ENCODE results near the gene ATF7. TPM values are rescaled to one million over a fixed set of nuclear protein-coding genes. Genes with fewer than 3 reads are reported as not detected.

The ATF7 gene
- total RNA-seq, 2 donors from 2014 or later = 22.1 to 24.7 TPM

DNA sequence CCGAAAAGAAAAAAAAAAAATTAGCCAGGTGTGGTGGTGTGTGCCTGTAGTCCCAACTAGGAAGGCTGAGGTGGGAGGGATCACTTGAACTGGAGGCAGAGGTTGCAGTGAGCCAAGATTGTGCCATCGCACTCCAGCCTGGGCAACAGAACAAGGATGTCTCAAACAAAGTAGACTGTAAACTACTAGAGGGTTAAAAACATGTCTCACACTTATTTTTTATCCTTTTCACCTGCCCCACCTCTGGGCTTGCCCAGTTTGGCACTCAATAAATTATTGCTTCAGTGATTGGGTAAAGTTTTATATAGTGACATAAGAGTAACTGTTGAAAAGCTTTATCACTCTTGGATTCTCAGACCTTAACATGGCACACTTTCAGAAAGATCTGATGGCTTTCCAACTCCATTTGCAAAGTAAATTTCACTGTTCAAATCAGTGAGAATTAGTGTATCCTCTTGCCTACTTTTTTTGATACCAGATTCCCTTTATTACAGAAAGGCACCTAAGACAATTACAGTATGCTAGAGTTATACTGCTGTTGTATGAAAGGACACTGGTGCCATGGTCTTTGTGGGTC lies 62.6 kb downstream of the ATF7 start:
- Histone ChIP-seq H3K4me3 (no peak overlapping the region), H3K27ac (no peak overlapping the region), H3K27me3 (no peaks in the 10 kb centered on the region), H3K4me1 (peaks cover 0 to 47% of the 10 kb centered on the region in 2 donors), H3K36me3 (peaks cover 5% of the 10 kb centered on the region), H3K9me3 (no peaks in the 10 kb centered on the region)
- no peak for DNase-seq (ENCODE audit: low spot score)
- TF ChIP-seq, protein P1, sequence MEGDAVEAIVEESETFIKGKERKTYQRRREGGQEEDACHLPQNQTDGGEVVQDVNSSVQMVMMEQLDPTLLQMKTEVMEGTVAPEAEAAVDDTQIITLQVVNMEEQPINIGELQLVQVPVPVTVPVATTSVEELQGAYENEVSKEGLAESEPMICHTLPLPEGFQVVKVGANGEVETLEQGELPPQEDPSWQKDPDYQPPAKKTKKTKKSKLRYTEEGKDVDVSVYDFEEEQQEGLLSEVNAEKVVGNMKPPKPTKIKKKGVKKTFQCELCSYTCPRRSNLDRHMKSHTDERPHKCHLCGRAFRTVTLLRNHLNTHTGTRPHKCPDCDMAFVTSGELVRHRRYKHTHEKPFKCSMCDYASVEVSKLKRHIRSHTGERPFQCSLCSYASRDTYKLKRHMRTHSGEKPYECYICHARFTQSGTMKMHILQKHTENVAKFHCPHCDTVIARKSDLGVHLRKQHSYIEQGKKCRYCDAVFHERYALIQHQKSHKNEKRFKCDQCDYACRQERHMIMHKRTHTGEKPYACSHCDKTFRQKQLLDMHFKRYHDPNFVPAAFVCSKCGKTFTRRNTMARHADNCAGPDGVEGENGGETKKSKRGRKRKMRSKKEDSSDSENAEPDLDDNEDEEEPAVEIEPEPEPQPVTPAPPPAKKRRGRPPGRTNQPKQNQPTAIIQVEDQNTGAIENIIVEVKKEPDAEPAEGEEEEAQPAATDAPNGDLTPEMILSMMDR (IDR thresholded peaks at IDR 0.05) = no peak

DNA sequence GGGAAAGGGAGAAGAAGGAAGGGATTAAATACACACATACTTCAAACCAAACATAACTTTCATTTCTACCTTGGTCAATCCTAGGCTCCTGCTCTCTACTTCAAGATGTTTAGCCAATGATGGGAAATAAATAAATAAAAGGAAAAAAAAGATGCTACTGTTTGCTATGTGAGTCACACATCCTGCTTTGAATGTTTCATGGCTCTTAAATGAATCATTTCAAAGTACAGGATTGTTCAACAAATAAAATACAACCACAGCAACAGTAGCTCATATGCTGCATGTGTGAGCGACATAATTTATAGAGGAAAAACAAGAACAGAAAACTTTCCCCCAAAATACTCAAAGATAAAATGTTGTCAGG lies 64.6 kb downstream of the ATF7 start:
- peak overlapping the region in 1 of 2 donors; percentile 45 for H3K27ac ChIP-seq

DNA sequence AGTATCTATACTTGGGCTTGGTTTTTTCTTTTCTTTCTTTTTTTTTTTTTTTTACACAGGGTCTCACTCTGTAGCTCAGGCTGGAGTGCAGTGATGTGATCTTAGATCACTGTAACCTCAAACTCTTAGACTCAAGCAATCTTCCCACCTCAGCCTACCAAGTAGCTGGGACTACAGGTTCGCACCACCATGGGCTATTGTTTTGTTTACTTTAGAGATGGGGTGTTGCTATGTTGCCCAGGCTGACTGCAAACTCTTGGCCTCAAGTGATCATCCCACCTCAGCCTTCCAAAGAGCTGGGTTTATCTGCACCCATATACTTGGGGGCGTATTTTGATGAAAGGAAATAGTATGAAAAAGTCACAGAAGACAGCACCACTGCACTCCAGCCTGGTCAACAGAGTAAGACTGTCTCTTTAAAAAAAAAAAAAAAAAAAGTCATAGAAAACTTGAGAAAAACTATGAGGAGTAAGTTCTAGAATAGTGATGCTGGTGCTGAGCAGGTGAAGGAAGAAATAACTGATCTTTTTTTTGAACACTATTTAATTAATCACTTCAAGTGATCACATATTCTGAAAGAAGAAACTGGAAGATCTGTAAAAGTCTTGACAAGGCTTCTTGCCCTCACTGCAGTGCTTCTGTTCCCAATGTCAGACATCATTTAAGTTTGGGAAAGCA lies 65.1 kb downstream of the ATF7 start:
- Histone ChIP-seq H3K4me3 (no peak overlapping the region), H3K9me3 (no peaks in the 10 kb centered on the region), H3K27me3 (no peaks in the 10 kb centered on the region), H3K27ac (peak overlapping the region; percentile 6 to 45), H3K36me3 (peaks cover 5% of the 10 kb centered on the region), H3K4me1 (peaks cover 0 to 39% of the 10 kb centered on the region in 2 donors)
- TF ChIP-seq, protein P1 (IDR thresholded peaks at IDR 0.05) = no peak
- DNase-seq (ENCODE audit: low spot score) = no peak

More for the DNA sequence above, 64.6 kb downstream of the ATF7 start:
- no peaks in the 10 kb centered on the region for H3K9me3 ChIP-seq
- H3K4me3 ChIP-seq = no peak overlapping the region
- peaks cover 5% of the 10 kb centered on the region for H3K36me3 ChIP-seq
- peaks cover 0 to 44% of the 10 kb centered on the region in 2 donors for H3K4me1 ChIP-seq
- DNase-seq (ENCODE audit: low spot score) = no peak
- no peaks in the 10 kb centered on the region for H3K27me3 ChIP-seq
- TF ChIP-seq, protein P1 (IDR thresholded peaks at IDR 0.05) = no peak

DNA sequence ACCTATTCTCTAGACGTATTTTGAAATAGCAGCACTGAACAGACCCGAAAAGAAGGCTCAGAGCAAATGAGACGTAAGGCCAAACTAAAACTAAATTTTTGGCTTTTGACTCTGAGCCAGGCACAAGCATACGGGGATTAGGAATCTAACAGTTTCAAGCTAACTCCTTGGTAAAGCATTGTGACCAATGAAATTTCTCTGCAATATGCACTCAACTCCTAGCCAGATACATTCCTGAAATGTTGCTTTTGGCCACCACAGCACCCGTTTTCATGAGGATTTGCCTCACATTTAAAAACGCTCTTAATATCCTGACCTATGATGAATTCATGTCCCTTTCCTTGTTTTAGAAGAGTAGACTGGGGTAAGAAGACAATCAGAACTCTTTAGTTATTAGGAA lies 65.8 kb downstream of the ATF7 start:
- Histone ChIP-seq H3K36me3 (peaks cover 5% of the 10 kb centered on the region), H3K27me3 (no peaks in the 10 kb centered on the region), H3K4me3 (no peak overlapping the region), H3K4me1 (peaks cover 0 to 37% of the 10 kb centered on the region in 2 donors), H3K27ac (peak overlapping the region; percentile 6 to 45), H3K9me3 (no peaks in the 10 kb centered on the region)
- TF ChIP-seq, protein P1 (IDR thresholded peaks at IDR 0.05) = no peak
- DNase-seq (ENCODE audit: low spot score) = peak; percentile 61

DNA sequence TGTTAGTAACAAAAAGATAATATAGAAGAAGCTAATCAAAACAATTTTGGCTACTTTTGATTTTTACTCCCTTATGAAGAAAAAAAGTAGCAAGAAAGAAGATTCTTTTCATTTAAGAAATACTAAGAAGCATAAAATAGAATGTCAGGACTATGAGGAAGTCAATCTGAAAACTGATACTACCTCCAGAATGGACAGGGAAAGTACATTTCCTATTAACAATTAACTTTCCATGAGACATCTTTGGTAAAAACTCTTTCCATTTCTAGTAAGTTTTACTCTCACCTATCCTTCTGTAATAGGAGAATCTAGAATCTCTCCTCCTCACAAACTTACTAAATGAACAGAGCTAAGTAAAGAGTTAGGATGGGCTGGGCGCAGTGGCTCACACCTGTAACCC lies 67.6 kb downstream of the ATF7 start:
- no peak for DNase-seq (ENCODE audit: low spot score)
- H3K9me3 ChIP-seq = no peaks in the 10 kb centered on the region

More for the DNA sequence above, 67.6 kb downstream of the ATF7 start:
- Histone ChIP-seq H3K4me3 (no peak overlapping the region), H3K27me3 (no peaks in the 10 kb centered on the region), H3K4me1 (peaks cover 0 to 22% of the 10 kb centered on the region in 2 donors), H3K36me3 (peaks cover 5% of the 10 kb centered on the region), H3K27ac (no peak overlapping the region)
- TF ChIP-seq, protein P1 (IDR thresholded peaks at IDR 0.05) = no peak

Measured in right atrium auricular region (tissue), 2 donors.